PC-9 (cell line): ENCODE results near the gene CD300H. TPM values are rescaled to one million over a fixed set of nuclear protein-coding genes. Genes with fewer than 3 reads are reported as not detected.

Experiments used
- BruUV-seq: library from RNA; stranded (reverse); fragments of 400-500 nt; replicated peaks from 2 replicates; lab custom pipeline; 2021; lab: Mats Ljungman, UMichigan
- CTCF ChIA-PET: fragments of 300-600 bp; sonication (Branson Sonifier 250); formaldehyde crosslinking; loops from one replicate; lab custom pipeline; 2022; ENCODE audit warnings: antibody characterized with exemption; lab: Charles Lee
- POLR2A ChIA-PET: fragments of 300-600 bp; sonication (Branson Sonifier 250); formaldehyde crosslinking; loops from one replicate; lab custom pipeline; 2022; ENCODE audit warnings: antibody characterized with exemption; ENCODE audit not compliant: unreplicated experiment; lab: Charles Lee
- DNase-seq, 2 experiments: peaks; one replicate each; pipeline versions ENCODE4 v3.0.0 to v3.0.0-alpha.2; 2015 to 2022; ENCODE audit warnings: mixed read lengths in 1 of 2
- H2AFZ ChIP-seq: fragments of 200-600 bp; sonication (generic); 2 replicates; pipeline ENCODE4 v1.8.1; 2017; ENCODE audit warnings: antibody characterized with exemption
- H3F3A ChIP-seq: fragments of 200-600 bp; sonication (generic); 2 replicates; pipeline ENCODE4 v1.8.1; 2017; ENCODE audit warnings: antibody characterized with exemption, mild to moderate bottlenecking, low read depth; ENCODE audit not compliant: insufficient read depth
- H3K27ac ChIP-seq: fragments of 200-600 bp; sonication (generic); 2 replicates; pipeline ENCODE4 v1.6.1; 2016; ENCODE audit warnings: mixed run types
- H3K27me3 ChIP-seq: fragments of 200-600 bp; sonication (generic); 2 replicates; pipeline ENCODE4 v1.6.1; 2016; ENCODE audit warnings: low read depth, mixed run types; ENCODE audit not compliant: insufficient read depth
- H3K36me3 ChIP-seq: fragments of 200-600 bp; sonication (generic); 2 replicates; pipeline ENCODE4 v1.6.1; 2016; ENCODE audit warnings: low read depth, mixed run types
- H3K4me1 ChIP-seq: fragments of 200-600 bp; sonication (generic); replicated peaks from 2 replicates; pipeline ENCODE4 v1.6.1; 2016; ENCODE audit warnings: mixed run types; ENCODE audit not compliant: insufficient read depth
- H3K4me2 ChIP-seq: fragments of 200-600 bp; sonication (generic); 2 replicates; pipeline ENCODE4 v1.6.1; 2017; ENCODE audit warnings: mixed run types
- H3K4me3 ChIP-seq: fragments of 200-600 bp; sonication (generic); 2 replicates; pipeline ENCODE4 v1.6.1; 2016; ENCODE audit warnings: mixed run types
- H3K79me2 ChIP-seq: fragments of 200-600 bp; sonication (generic); 2 replicates; pipeline ENCODE4 v1.6.1; 2017; ENCODE audit warnings: low read depth, mixed run types
- H3K9me2 ChIP-seq: fragments of 200-600 bp; sonication (generic); 2 replicates; pipeline ENCODE4 v1.8.1; 2017; ENCODE audit warnings: mild to moderate bottlenecking; ENCODE audit not compliant: insufficient read depth
- H3K9me3 ChIP-seq: fragments of 200-600 bp; sonication (generic); 2 replicates; pipeline ENCODE4 v1.8.1; 2016; ENCODE audit warnings: low read depth; ENCODE audit not compliant: insufficient read depth
- H4K20me1 ChIP-seq: fragments of 200-600 bp; sonication (generic); 2 replicates; pipeline ENCODE4 v1.8.1; 2017; ENCODE audit not compliant: insufficient read depth
- EZH2 ChIP-seq: fragments of 200-600 bp; sonication (generic); IDR thresholded peaks from 2 replicates; pipeline ENCODE4 v1.8.0; 2017; ENCODE audit warnings: antibody characterized with exemption, low read depth
- intact Hi-C: fragments of 100-400 bp; cut with micrococcal nuclease; formaldehyde crosslinking; loops from one replicate; pipeline ENCODE4 v1.10.0; 2022; ENCODE audit not compliant: unreplicated experiment
- total RNA-seq: library from RNA; stranded (reverse); gene quantifications from 2 replicates; pipeline ENCODE4 v1.2.3, GENCODE V29; 2021
- TF ChIP-seq, protein P1 (sequence below): fragments of 200-600 bp; sonication (generic); conservative IDR thresholded peaks from 2 replicates; pipeline ENCODE4 v1.6.1; 2017; ENCODE audit warnings: mixed run types, antibody characterized with exemption, mild to moderate bottlenecking, moderate library complexity

Gene CD300H
- total RNA-seq, 1 experiment from 2014 or later, result not detected

DNA sequence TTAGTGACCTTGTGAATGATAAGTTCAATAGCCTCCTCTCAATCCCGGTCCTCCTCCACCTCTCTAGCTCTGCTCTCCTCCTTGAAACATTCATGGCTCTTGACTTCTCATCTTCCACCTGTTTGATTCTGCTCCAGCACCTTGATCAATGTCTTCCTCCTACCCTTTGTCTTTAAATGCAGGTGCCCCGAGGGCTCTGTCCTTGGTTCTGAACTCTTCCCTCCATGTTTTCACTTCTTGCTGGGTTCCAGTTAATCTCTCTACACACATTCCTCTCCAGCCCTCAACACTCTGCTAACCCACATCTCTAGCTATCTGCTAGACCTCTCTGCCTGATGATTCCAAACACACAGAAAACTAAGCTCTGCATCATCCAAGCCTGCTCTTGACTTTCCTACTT is 42.8 kb upstream of the CD300H start:
- Histone ChIP-seq H3K79me2 (no peaks in the 10 kb centered on the region), H3K4me1 (no peaks in the 10 kb centered on the region), H3K9me3 (no peaks in the 10 kb centered on the region), H3K27ac (no peak overlapping the region), H3K4me2 (no peak overlapping the region), H3K9me2 (no peaks in the 10 kb centered on the region), H4K20me1 (no peaks in the 10 kb centered on the region), H3F3A (no peaks in the 10 kb centered on the region), H3K4me3 (no peak overlapping the region), H3K27me3 (peaks cover 96% of the 10 kb centered on the region), H2AFZ (no peak overlapping the region), H3K36me3 (no peaks in the 10 kb centered on the region)
- DNase-seq, result no peak
- POLR2A ChIA-PET, result no interaction called here
- BruUV-seq, result no TSS peak
- CTCF ChIA-PET, result no interaction called here
- intact Hi-C loops, result no loop called here
- no peak for TF ChIP-seq EZH2
- TF ChIP-seq, protein P1, sequence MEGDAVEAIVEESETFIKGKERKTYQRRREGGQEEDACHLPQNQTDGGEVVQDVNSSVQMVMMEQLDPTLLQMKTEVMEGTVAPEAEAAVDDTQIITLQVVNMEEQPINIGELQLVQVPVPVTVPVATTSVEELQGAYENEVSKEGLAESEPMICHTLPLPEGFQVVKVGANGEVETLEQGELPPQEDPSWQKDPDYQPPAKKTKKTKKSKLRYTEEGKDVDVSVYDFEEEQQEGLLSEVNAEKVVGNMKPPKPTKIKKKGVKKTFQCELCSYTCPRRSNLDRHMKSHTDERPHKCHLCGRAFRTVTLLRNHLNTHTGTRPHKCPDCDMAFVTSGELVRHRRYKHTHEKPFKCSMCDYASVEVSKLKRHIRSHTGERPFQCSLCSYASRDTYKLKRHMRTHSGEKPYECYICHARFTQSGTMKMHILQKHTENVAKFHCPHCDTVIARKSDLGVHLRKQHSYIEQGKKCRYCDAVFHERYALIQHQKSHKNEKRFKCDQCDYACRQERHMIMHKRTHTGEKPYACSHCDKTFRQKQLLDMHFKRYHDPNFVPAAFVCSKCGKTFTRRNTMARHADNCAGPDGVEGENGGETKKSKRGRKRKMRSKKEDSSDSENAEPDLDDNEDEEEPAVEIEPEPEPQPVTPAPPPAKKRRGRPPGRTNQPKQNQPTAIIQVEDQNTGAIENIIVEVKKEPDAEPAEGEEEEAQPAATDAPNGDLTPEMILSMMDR, result no peak

DNA sequence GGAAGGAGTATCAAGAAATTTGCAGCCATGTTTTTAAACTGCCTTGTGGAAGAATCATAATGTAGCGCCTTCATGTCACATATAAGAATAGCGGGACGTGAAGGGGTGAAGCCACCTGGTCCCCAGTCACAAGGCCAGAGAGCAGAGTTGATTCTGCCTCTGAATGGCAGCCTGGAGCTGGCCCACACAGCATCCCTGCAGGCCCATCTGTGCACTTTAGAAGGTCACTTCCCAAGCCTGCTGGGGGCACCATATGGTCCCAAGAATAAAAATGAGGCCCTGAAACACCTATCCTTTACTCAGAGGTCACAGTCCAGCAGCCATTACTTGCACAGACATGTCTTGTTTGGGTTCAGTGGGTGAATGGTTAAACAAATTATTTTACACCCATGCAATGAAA is 41.2 kb upstream of the CD300H start:
- no peaks in the 10 kb centered on the region for H3K79me2 ChIP-seq
- ChIA-PET CTCF (no interaction called here), POLR2A (no interaction called here)
- H3K36me3 ChIP-seq, result no peaks in the 10 kb centered on the region
- no peak overlapping the region for H3K4me2 ChIP-seq
- intact Hi-C loops, result no loop called here
- no peaks in the 10 kb centered on the region for H3F3A ChIP-seq
- no TSS peak for BruUV-seq
- TF ChIP-seq, protein P1, result no peak
- no peak for TF ChIP-seq EZH2
- no peaks in the 10 kb centered on the region for H3K9me2 ChIP-seq
- peaks cover 96% of the 10 kb centered on the region for H3K27me3 ChIP-seq
- DNase-seq, result no peak
- no peaks in the 10 kb centered on the region for H3K4me1 ChIP-seq
- no peaks in the 10 kb centered on the region for H3K9me3 ChIP-seq
- H2AFZ ChIP-seq, result no peak overlapping the region
- H4K20me1 ChIP-seq, result no peaks in the 10 kb centered on the region
- no peak overlapping the region for H3K4me3 ChIP-seq
- no peak overlapping the region for H3K27ac ChIP-seq

DNA sequence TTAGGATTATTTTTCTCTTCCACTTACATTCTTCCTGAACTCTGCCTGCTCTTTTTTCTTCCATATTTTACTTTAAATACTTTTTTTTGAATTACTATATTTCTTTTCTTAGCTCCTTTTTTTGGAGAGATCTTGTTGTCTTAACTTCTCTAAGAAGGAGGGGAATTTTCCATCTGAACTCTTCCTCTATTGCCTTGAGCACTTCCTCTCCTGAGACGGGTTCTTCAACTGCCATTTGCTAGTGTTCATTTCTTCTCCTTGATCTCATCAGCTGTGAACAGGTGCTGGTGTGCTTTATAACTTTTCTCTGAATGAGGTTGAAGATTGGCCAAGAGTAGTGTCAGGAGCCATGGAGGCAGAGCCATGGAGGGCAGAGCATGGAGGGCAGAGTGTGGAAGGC is 39.9 kb upstream of the CD300H start:
- Histone ChIP-seq H3K27me3 (peaks cover 96% of the 10 kb centered on the region), H3K4me2 (no peak overlapping the region), H2AFZ (no peak overlapping the region), H4K20me1 (no peaks in the 10 kb centered on the region), H3K27ac (no peak overlapping the region), H3K4me1 (no peaks in the 10 kb centered on the region), H3K36me3 (no peaks in the 10 kb centered on the region), H3F3A (no peaks in the 10 kb centered on the region), H3K9me3 (no peaks in the 10 kb centered on the region), H3K9me2 (no peaks in the 10 kb centered on the region), H3K79me2 (no peaks in the 10 kb centered on the region), H3K4me3 (no peak overlapping the region)
- no peak for DNase-seq
- BruUV-seq, result no TSS peak
- TF ChIP-seq EZH2, result no peak
- TF ChIP-seq, protein P1, result no peak
- intact Hi-C loops, result no loop called here
- POLR2A ChIA-PET, result no interaction called here
- CTCF ChIA-PET, result no interaction called here
